Keratinocyte (primary cell): ENCODE data around the gene VIT. TPM values are rescaled to one million over a fixed set of nuclear protein-coding genes. Genes with fewer than 3 reads are reported as not detected.

ENCODE experiments used
- DNase-seq: peaks from one replicate; pipeline ENCODE4 v3.0.0-alpha.2; 2011; ENCODE audit warnings: low read depth, missing footprints, low spot score
- FAIRE-seq: peaks from 2 replicates; lab custom pipeline; 2011; peaks lifted over from hg19 to GRCh38; lab: Jason Lieb, UNC
- H2AFZ ChIP-seq: 2 replicates; pipeline ENCODE4 v1.6.0; 2012; ENCODE audit warnings: low read length, control low read depth, inconsistent platforms; ENCODE audit not compliant: control insufficient read depth
- H3K27ac ChIP-seq: 2 replicates; pipeline ENCODE4 v1.5.1; 2011; ENCODE audit warnings: low read length; ENCODE audit not compliant: control insufficient read depth, insufficient read depth
- H3K27me3 ChIP-seq: 3 replicates; pipeline ENCODE4 v1.6.0; 2011; ENCODE audit warnings: low read length; ENCODE audit not compliant: control insufficient read depth, insufficient read depth; ENCODE audit errors: extremely low read depth
- H3K36me3 ChIP-seq, 2 experiments: 2 replicates in 1 of 2; 3 replicates in 1 of 2; pipeline ENCODE4 v1.5.1; 2011; ENCODE audit warnings: low read length in 2 of 2, mild to moderate bottlenecking in 1 of 2; ENCODE audit not compliant: control insufficient read depth in 2 of 2, insufficient read depth in 2 of 2; ENCODE audit errors: extremely low read depth in 1 of 2
- H3K4me1 ChIP-seq: 3 replicates; pipeline ENCODE4 v1.5.1; 2011; ENCODE audit warnings: low read length; ENCODE audit not compliant: control insufficient read depth, insufficient read depth; ENCODE audit errors: extremely low read depth
- H3K4me2 ChIP-seq: 3 replicates; pipeline ENCODE4 v1.6.0; 2011; ENCODE audit warnings: low read depth, low read length; ENCODE audit not compliant: control insufficient read depth, insufficient read depth; ENCODE audit errors: extremely low read depth
- H3K4me3 ChIP-seq, 3 experiments: fragments of 200-600 bp in 1 of 3; sonication (generic) in 1 of 3; 2 replicates in 2 of 3; 3 replicates in 1 of 3; pipeline ENCODE4 v1.5.1; 2011 to 2016; ENCODE audit warnings: low read length in 3 of 3, mild to moderate bottlenecking in 3 of 3, control low read depth in 2 of 3, inconsistent platforms in 1 of 3, low read depth in 1 of 3, mixed read lengths in 1 of 3, mixed run types in 1 of 3, moderate library complexity in 1 of 3; ENCODE audit not compliant: control insufficient read depth in 2 of 3, insufficient read depth in 2 of 3; ENCODE audit errors: extremely low read depth in 1 of 3
- H3K79me2 ChIP-seq: 2 replicates; pipeline ENCODE4 v1.6.0; 2012; ENCODE audit warnings: low read length; ENCODE audit not compliant: control insufficient read depth, insufficient read depth
- H3K9ac ChIP-seq: 3 replicates; pipeline ENCODE4 v1.6.0; 2011; ENCODE audit warnings: low read length; ENCODE audit not compliant: control insufficient read depth, insufficient read depth; ENCODE audit errors: extremely low read depth
- H3K9me1 ChIP-seq: 3 replicates; pipeline ENCODE4 v1.6.0; 2011; ENCODE audit warnings: low read length; ENCODE audit not compliant: control insufficient read depth, insufficient read depth; ENCODE audit errors: extremely low read depth
- H3K9me3 ChIP-seq: 2 replicates; pipeline ENCODE4 v1.5.1; 2012; ENCODE audit warnings: low read depth, low read length; ENCODE audit not compliant: control insufficient read depth
- H4K20me1 ChIP-seq: 3 replicates; pipeline ENCODE4 v1.6.0; 2011; ENCODE audit warnings: low read length; ENCODE audit not compliant: control insufficient read depth, insufficient read depth; ENCODE audit errors: extremely low read depth
- CTCF ChIP-seq, 3 experiments: IDR thresholded peaks in 1 of 3; conservative IDR thresholded peaks in 1 of 3; optimal IDR thresholded peaks in 1 of 3; 2 replicates in 2 of 3; 3 replicates in 1 of 3; pipeline versions ENCODE3 to v1.5.1; 2011; ENCODE audit warnings: low read length in 3 of 3, mild to moderate bottlenecking in 3 of 3, moderate library complexity in 2 of 3, control low read depth in 1 of 3, inconsistent platforms in 1 of 3; ENCODE audit not compliant: insufficient read depth in 2 of 3; ENCODE audit errors: extremely low read depth in 1 of 3
- EZH2 ChIP-seq: IDR thresholded peaks from one replicate; pipeline ENCODE4 v1.6.1; 2012; ENCODE audit warnings: inconsistent platforms, mild to moderate bottlenecking, low read length, moderate library complexity
- dilution Hi-C: fragments of 300-500 bp; cut with MboI; formaldehyde crosslinking; loops from one replicate; pipeline ENCODE4 v1.7.0; 2020; ENCODE audit warnings: low sequenced_read_pairs; ENCODE audit not compliant: extremely low pct_ligation_motif_present
- polyA plus RNA-seq, 5 experiments: library from polyadenylated mRNA; depleted of rRNA in 3 of 5; stranded (reverse) in 3 of 5; stranded (forward) in 1 of 5; unstranded in 1 of 5; fragments of >200 nt; gene quantifications; 1 replicate in 1 of 5; 2 replicates in 3 of 5; 3 replicates in 1 of 5; pipeline versions ENCODE4 v1.2.1 to v1.2.3, GENCODE V29; 2011 to 2012; ENCODE audit warnings: missing spikeins in 2 of 5, low read depth in 1 of 5, low replicate concordance in 1 of 5

The VIT gene
- polyA plus RNA-seq, 1 donor (not counting 4 experiments of a cell fraction or from before 2014, with no cell fraction given), result 0.79 TPM

- Histone ChIP-seq H3K36me3 (no peaks in the 10 kb centered on the region), H3K79me2 (no peaks in the 10 kb centered on the region), H3K27me3 (no peaks in the 10 kb centered on the region), H2AFZ (no peak overlapping the region), H3K9me3 (no peaks in the 10 kb centered on the region), H4K20me1 (no peaks in the 10 kb centered on the region), H3K4me3 (no peak overlapping the region), H3K4me2 (no peak overlapping the region), H3K4me1 (no peaks in the 10 kb centered on the region), H3K9ac (no peak overlapping the region), H3K9me1 (no peaks in the 10 kb centered on the region), H3K27ac (no peak overlapping the region)
- dilution Hi-C loops, result no loop called here
- TF ChIP-seq EZH2, result no peak
- no peak for TF ChIP-seq CTCF (optimal IDR thresholded peaks at IDR 0.05 in 1 of 3, IDR thresholded peaks at IDR 0.05 in 1 of 3, conservative IDR thresholded peaks at IDR 0.05 in 1 of 3; ENCODE audit: extremely low read depth in 1 of 3, insufficient read depth in 2 of 3, low read length in 3 of 3)
- no peak for FAIRE-seq
- no peak for DNase-seq
Measured at GRCh38 chr2:36729067-36729466, 32.6 kb downstream of the VIT start.

- no peak for TF ChIP-seq CTCF (optimal IDR thresholded peaks at IDR 0.05 in 1 of 3, IDR thresholded peaks at IDR 0.05 in 1 of 3, conservative IDR thresholded peaks at IDR 0.05 in 1 of 3; ENCODE audit: extremely low read depth in 1 of 3, insufficient read depth in 2 of 3, low read length in 3 of 3)
- no peak for TF ChIP-seq EZH2
- Histone ChIP-seq H3K4me3 (no peak overlapping the region), H3K9me3 (no peaks in the 10 kb centered on the region), H3K4me1 (no peaks in the 10 kb centered on the region), H3K4me2 (peak overlapping the region; percentile 33), H3K9me1 (no peaks in the 10 kb centered on the region), H3K9ac (no peak overlapping the region), H2AFZ (no peak overlapping the region), H3K79me2 (no peaks in the 10 kb centered on the region), H3K27ac (no peak overlapping the region), H4K20me1 (no peaks in the 10 kb centered on the region), H3K27me3 (no peaks in the 10 kb centered on the region), H3K36me3 (no peaks in the 10 kb centered on the region)
- DNase-seq (no peak), FAIRE-seq (peak; percentile 78)
- dilution Hi-C loops, result no loop called here
Measured at GRCh38 chr2:36731941-36732672, 35.6 kb downstream of the VIT start.
